ENCODE data around the gene LASP1NB.

DNA sequence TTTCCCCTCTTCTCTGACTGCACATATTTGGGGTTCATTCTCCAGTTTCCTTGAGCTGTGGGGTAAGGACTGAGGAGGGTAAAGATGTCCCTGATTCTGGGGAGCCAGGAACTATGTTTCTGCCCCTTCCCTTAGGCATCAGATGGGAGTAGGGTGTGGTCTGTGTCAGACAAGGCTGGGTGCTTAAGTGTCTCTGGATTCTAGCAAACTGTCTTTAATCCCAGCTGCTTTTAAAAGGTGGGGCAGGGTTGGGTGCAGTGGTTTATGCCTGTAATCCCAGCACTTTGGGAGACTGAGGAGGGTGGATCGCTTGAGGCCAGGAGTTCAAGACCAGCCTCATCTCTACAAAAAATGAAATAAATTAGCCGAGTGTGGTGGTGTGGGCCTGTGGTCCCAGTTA is 42.5 kb upstream of the LASP1NB start:
- TF ChIP-seq, protein P1, sequence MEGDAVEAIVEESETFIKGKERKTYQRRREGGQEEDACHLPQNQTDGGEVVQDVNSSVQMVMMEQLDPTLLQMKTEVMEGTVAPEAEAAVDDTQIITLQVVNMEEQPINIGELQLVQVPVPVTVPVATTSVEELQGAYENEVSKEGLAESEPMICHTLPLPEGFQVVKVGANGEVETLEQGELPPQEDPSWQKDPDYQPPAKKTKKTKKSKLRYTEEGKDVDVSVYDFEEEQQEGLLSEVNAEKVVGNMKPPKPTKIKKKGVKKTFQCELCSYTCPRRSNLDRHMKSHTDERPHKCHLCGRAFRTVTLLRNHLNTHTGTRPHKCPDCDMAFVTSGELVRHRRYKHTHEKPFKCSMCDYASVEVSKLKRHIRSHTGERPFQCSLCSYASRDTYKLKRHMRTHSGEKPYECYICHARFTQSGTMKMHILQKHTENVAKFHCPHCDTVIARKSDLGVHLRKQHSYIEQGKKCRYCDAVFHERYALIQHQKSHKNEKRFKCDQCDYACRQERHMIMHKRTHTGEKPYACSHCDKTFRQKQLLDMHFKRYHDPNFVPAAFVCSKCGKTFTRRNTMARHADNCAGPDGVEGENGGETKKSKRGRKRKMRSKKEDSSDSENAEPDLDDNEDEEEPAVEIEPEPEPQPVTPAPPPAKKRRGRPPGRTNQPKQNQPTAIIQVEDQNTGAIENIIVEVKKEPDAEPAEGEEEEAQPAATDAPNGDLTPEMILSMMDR (IDR thresholded peaks at IDR 0.05), result no peak
- no peak for TF ChIP-seq JUND (IDR thresholded peaks at IDR 0.05)
- no peak for TF ChIP-seq RAD21 (IDR thresholded peaks at IDR 0.05; ENCODE audit: low read length)

Measured in SK-N-SH (cell line).